ENCODE results near the gene CD82.
"Not testable (repeated sequence)": the region's sequence is repeated elsewhere in the genome, so short reads cannot be mapped to it uniquely, and the experiment has no call there.

Gene CD82

DNA sequence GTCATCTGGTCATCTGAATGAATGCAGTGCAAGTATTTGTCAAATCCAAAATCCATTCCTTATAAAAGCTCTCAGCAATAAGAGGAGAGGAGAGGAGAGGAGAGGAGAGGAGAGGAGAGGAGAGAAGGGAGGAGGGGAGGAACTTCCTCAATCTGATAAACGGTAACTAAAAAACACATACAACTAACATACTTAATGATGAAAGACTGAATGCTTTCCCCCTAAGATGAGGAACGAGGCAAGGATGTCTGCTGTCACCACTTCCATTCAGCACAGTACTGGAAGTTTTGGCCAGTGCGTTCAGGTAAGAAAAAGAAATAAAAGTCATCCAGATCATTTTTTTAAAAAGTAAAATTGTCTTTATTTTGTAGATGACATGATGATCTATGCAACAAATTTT lies 80.4 kb downstream of the CD82 start:
- H3K27me3 ChIP-seq, result no peaks in the 10 kb centered on the region
- no peak overlapping the region for H3K4me3 ChIP-seq
- no peak overlapping the region for H3K27ac ChIP-seq
- H3K9me3 ChIP-seq, result peaks cover 0 to 25% (median 6%) of the 10 kb centered on the region in 3 donors
- H3K36me3 ChIP-seq, result no peaks in the 10 kb centered on the region
- TF ChIP-seq, protein P1, sequence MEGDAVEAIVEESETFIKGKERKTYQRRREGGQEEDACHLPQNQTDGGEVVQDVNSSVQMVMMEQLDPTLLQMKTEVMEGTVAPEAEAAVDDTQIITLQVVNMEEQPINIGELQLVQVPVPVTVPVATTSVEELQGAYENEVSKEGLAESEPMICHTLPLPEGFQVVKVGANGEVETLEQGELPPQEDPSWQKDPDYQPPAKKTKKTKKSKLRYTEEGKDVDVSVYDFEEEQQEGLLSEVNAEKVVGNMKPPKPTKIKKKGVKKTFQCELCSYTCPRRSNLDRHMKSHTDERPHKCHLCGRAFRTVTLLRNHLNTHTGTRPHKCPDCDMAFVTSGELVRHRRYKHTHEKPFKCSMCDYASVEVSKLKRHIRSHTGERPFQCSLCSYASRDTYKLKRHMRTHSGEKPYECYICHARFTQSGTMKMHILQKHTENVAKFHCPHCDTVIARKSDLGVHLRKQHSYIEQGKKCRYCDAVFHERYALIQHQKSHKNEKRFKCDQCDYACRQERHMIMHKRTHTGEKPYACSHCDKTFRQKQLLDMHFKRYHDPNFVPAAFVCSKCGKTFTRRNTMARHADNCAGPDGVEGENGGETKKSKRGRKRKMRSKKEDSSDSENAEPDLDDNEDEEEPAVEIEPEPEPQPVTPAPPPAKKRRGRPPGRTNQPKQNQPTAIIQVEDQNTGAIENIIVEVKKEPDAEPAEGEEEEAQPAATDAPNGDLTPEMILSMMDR (IDR thresholded peaks at IDR 0.05), result no peak
- intact Hi-C loops (cut with DNase I; ENCODE audit: low total_unique reads), result no loop called here
- DNase-seq, result no peak
- H3K4me1 ChIP-seq, result no peaks in the 10 kb centered on the region

GRCh38 chr11:44647255-44647955 lies 81.9 kb downstream of the CD82 start:
- H3K27ac ChIP-seq; intact Hi-C loops (cut with DNase I; ENCODE audit: low total_unique reads); H3K4me3 ChIP-seq; H3K36me3 ChIP-seq; H3K4me1 ChIP-seq; H3K27me3 ChIP-seq; DNase-seq: not testable (repeated sequence)
- peaks cover 0 to 25% (median 6%) of the 10 kb centered on the region in 3 donors for H3K9me3 ChIP-seq

DNA sequence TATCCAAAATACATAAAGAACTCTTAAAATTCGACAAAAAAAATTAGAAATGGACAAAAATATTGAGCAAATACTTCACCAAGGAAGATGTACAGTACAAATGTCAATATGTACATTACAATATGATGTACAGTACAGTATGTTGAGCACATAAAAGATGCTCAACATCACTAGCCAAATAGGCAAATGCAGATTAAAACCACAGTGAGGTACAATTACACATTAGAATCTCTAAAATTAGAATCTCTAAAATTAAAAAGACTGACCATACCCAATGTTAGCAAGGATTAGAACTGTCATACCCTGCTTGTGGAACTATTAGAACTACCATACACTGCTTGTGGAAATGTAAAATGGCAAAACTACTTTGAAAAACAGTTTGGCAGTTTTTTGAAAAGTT lies 82.6 kb downstream of the CD82 start:
- Histone ChIP-seq H3K4me1 (no peaks in the 10 kb centered on the region), H3K9me3 (peaks cover 0 to 24% (median 3%) of the 10 kb centered on the region in 3 donors), H3K27me3 (peaks cover 0 to 2% of the 10 kb centered on the region in 2 donors), H3K27ac (no peak overlapping the region), H3K4me3 (no peak overlapping the region), H3K36me3 (no peaks in the 10 kb centered on the region)
- no peak for DNase-seq
- intact Hi-C loops (cut with DNase I; ENCODE audit: low total_unique reads), result no loop called here
- TF ChIP-seq, protein P1 (IDR thresholded peaks at IDR 0.05), result no peak

DNA sequence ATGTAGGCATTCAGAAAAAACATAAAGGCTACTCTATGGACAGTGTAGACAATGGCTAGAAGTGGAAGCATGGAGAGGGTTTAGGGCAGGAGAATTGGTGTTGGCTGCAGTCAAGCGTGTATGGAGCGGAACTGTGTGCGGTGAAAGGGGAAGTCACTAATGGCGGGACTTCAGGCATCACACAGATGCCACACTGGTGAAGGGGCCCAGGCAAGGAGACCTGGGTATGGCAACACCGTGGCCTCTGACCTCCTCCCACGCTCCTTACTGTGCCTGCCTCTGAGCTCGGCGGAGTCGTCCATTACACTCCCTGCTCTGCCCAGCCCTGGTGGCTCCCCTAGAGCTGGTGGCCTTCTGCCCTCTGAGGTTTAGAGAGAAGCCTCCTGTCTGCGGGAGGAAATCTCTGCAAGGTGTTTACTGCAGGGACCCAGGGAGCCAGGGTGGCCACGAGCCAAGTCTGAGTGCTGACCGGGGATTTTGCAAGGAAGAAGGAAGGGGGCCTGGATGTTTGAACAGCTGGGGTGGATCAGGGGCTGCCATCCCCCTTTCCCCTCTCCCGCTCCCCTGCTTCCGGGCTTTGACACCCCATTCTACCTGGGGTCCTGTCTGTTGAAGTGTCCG lies 86.2 kb downstream of the CD82 start:
- intact Hi-C loops (cut with DNase I; ENCODE audit: low total_unique reads), result no loop called here
- no peak overlapping the region for H3K27ac ChIP-seq
- peaks cover 0 to 10% of the 10 kb centered on the region in 2 donors for H3K27me3 ChIP-seq
- no peak for DNase-seq
- no peak overlapping the region for H3K4me3 ChIP-seq
- no peaks in the 10 kb centered on the region for H3K4me1 ChIP-seq
- TF ChIP-seq, protein P1 (IDR thresholded peaks at IDR 0.05), result no peak
- no peaks in the 10 kb centered on the region for H3K36me3 ChIP-seq
- no peaks in the 10 kb centered on the region for H3K9me3 ChIP-seq

DNA sequence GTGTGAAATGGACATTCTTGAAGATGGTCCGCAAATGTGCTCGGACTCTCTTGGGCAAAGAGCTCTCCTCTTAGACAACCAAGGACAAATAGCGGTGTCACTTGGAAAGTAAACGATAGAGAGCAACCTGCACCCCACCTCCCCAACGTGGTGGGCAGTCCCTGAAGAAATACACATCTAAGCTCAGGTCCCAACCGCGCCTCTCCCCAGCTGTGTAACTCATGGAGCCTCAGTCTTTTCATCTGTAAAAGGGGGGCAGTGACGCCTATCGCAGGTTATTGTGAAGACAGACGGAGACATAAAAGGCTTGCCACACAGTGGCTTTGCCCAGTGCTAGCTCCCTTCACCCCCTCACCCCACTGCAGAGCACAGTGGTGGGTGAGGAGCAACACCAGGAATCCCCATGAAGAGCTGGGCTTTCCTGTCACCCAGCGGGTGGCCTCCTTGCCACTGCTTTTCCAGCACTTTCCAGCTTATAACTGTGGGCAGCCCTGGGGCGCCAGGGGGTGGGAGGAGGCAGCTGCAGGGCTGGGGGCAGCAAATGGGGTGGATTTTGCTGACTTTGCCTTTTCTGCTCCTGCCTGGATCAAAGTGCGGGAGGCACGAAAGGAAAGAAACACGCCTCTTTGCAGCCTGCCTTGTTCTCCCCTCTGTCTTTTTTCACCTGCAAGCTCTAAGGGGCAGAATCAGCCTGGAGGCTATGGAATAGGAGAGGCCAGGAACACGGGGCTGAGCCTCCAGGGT lies 87.6 kb downstream of the CD82 start:
- no peak overlapping the region for H3K27ac ChIP-seq
- H3K4me3 ChIP-seq, result no peak overlapping the region
- peaks cover 0 to 10% of the 10 kb centered on the region in 2 donors for H3K27me3 ChIP-seq
- no peaks in the 10 kb centered on the region for H3K9me3 ChIP-seq
- no peaks in the 10 kb centered on the region for H3K36me3 ChIP-seq
- no peak for DNase-seq
- no peaks in the 10 kb centered on the region for H3K4me1 ChIP-seq
- TF ChIP-seq, protein P1 (IDR thresholded peaks at IDR 0.05), result no peak
- intact Hi-C loops (cut with DNase I; ENCODE audit: low total_unique reads), result no loop called here

- Histone ChIP-seq H3K27me3 (peaks cover 0 to 10% of the 10 kb centered on the region in 2 donors), H3K36me3 (no peaks in the 10 kb centered on the region), H3K27ac (no peak overlapping the region), H3K4me3 (no peak overlapping the region), H3K9me3 (no peaks in the 10 kb centered on the region), H3K4me1 (no peaks in the 10 kb centered on the region)
- intact Hi-C loops (cut with DNase I; ENCODE audit: low total_unique reads), result no loop called here
- TF ChIP-seq, protein P1 (IDR thresholded peaks at IDR 0.05), result no peak
- no peak for DNase-seq
These were observed 88.6 kb downstream of the CD82 start for GRCh38 chr11:44654057-44654456.
